Omental fat pad (tissue), 4 donors: ENCODE results near the gene ANK3. TPM values are rescaled to one million over a fixed set of nuclear protein-coding genes. Genes with fewer than 3 reads are reported as not detected.

Source experiments
- ATAC-seq: fragments of 150-250 bp; one replicate; pipeline ENCODE4 v1.9.1; 2016; ENCODE audit warnings: mild to moderate bottlenecking, moderate library complexity; ENCODE audit not compliant: low FRiP score
- DNase-seq: peaks from one replicate; pipeline ENCODE4 v3.0.0-alpha.2; 2019; ENCODE audit warnings: low spot score
- total RNA-seq, 4 donors: library from RNA; depleted of rRNA; stranded (reverse); fragments of >200 nt; gene quantifications; one replicate each; pipeline ENCODE4 v1.1.0, GENCODE V29; 2016
- TF ChIP-seq, protein P1 (sequence below), 3 donors: fragments of 450-650 bp; IDR thresholded peaks; one replicate each; pipeline ENCODE4 v1.5.1; 2016 to 2017; ENCODE audit warnings: antibody characterized with exemption in 3 of 3, mild to moderate bottlenecking in 3 of 3, moderate library complexity in 2 of 3

ANK3 gene
- total RNA-seq, 4 donors from 2014 or later = 10.5 to 22.5 (median 13.3) TPM

DNA sequence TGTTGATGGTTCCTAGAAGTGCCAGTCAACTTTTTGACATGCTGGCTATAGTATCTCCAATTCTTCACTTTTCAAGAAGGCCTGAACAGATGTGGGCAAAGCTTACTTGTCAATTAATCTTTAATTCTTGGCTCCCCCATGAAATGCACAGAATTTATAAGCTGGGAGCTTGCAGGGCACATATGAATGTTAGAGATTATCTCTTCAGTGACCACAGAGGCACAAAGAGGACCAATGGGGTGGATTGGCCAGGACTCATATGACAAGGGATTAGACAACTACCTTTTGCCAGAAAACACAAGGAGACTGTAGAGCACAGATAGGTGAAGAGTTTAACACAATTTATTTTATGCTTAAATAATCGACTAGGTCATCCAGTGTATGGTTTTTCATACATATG is 361.6 kb downstream of the ANK3 start:
- TF ChIP-seq, protein P1, sequence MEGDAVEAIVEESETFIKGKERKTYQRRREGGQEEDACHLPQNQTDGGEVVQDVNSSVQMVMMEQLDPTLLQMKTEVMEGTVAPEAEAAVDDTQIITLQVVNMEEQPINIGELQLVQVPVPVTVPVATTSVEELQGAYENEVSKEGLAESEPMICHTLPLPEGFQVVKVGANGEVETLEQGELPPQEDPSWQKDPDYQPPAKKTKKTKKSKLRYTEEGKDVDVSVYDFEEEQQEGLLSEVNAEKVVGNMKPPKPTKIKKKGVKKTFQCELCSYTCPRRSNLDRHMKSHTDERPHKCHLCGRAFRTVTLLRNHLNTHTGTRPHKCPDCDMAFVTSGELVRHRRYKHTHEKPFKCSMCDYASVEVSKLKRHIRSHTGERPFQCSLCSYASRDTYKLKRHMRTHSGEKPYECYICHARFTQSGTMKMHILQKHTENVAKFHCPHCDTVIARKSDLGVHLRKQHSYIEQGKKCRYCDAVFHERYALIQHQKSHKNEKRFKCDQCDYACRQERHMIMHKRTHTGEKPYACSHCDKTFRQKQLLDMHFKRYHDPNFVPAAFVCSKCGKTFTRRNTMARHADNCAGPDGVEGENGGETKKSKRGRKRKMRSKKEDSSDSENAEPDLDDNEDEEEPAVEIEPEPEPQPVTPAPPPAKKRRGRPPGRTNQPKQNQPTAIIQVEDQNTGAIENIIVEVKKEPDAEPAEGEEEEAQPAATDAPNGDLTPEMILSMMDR (IDR thresholded peaks at IDR 0.05) = no peak
- ATAC-seq = no peak
- DNase-seq = no peak

DNA sequence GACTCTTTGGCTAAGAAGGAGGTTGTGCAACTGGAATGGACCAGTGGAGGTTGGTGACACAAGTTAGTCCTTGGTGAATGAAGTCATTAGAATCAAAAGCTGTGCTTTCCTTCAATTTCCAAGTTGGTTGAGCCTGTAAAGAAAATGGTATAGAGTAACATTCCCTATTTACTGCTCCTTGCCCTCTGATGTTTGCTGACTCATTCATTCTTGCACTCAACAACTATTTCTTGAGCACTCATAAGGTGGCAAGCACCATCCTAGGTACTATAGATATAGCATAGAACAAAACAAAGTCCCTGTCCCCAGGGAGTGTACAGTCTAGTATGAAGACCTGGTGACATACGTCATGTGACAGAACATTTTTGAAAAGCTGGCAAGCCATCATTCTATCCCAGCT is 364.4 kb downstream of the ANK3 start:
- DNase-seq = no peak
- no peak for ATAC-seq
- TF ChIP-seq, protein P1 (IDR thresholded peaks at IDR 0.05) = no peak

DNA sequence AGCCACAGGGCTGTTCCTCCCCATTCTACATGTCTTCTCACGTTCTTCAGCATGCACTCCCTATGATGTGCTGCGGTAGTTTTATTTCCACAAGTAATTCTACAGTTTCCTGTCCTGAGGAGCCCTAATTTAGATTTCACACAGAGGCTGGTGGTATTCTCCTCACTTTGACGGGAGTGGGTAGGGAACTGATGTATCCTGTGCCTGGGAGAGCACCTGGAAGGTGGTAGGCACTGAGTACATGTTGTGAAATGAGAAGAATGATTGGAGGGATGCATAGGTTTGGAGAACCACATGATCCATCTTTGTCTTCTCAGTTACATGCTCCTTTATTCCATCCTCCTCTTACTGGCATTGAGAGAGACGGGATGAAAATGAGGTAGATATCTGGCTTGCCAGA is 365.2 kb downstream of the ANK3 start:
- TF ChIP-seq, protein P1 (IDR thresholded peaks at IDR 0.05) = no peak
- ATAC-seq (no peak), DNase-seq (no peak)

DNA sequence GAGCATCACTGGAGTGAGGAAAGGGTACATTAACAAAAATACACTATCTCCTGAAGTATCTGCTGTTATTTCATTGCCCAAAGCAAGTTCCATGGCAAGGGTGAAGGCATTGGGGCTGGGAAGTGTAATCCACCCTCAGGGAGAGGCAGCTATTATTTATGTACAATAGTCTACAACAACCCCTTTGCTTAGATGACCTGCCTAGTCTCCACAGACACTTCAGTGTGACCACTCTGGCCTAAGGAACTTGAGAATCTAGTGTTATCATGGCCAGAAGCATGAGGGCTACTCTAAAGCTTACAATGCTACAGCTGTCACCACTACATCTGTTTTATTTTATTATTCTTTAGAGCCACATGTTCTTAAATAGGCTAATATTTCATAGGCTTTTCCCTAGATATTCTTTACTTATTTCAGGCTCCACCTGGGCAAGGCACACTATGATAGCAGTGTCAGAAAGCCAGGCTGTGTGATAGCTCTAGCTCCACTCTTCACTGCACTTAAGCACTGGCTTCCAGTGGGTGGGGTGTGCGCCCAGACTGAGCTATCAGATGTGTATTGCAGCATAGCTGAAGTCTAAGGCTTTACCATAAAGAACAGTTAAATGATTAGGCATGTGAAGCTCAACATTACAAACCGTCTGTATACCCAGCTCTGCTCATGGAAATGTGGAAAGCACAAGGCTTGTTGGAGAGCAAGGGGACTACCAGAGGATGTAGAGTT is 366.4 kb downstream of the ANK3 start:
- DNase-seq = no peak
- TF ChIP-seq, protein P1 (IDR thresholded peaks at IDR 0.05) = no peak
- ATAC-seq = no peak

DNA sequence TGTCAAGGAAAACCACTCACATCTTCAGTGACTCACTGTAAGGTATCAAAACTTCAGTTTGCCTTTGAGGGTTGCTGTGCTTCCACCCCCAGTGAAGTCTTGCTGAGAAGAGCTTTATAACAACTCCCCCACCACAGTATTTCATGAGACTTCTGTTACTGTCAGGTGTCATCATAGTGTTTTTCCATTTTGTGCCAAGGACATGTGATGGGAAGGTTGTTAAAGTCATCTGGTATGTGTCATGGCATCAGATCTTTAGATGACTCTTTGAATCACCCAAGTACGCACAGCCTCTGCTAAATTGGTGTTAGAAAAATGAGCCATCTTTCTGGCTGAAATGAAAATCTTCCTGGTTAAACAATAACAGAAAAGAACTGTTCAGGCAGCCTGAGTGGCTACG is 368.3 kb downstream of the ANK3 start:
- TF ChIP-seq, protein P1 (IDR thresholded peaks at IDR 0.05) = no peak
- no peak for DNase-seq
- no peak for ATAC-seq

DNA sequence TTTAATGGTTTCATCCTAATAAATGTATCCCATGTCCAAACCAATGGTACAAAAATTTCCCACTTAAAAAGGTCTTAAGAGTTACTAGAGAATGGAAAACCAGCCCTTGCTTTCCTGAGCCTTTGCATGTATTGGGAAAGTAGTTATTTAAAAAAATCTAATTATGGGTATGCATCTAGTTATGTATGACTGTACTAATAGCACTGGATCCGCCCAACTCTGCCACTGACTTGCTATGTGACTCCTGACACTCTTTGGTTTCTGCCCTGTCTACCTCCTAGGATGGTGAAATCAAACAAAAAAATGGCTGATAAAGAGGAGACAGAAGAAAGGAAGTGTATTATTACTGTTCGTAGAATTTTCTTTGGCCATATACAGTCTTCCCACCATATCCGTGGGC is 372.9 kb downstream of the ANK3 start:
- TF ChIP-seq, protein P1 (IDR thresholded peaks at IDR 0.05) = no peak
- DNase-seq (no peak), ATAC-seq (no peak)

DNA sequence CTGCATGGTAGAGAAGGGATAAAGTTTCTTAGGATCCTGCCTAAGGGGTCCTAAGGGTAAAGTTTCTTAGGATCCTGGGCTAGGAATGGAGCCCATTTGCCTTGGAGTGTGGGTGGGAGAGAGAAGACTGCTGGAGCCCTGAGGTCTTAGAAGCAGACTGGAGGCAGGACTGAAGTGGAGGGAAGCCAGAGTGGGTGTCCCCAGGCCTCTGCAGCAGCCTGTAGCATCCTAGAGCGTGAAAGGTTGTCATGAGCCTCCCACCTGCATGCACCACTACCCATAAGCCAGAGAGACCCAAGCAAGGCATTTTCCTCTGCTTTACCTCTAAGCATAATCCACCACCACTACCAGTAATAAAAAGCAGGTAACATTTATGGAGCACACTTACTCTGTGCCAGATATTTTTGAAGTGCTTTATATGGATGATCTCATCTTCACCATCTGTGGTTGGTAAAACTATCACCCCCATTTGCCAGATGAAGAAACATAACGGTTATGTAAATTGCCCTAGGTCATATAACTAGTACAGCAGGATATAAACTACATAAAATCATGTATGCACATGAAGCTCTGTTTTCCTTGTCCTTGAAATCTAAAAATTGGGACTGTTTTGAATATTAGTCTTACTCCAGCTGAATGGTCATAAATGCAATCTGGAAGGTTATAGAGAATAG is 379.8 kb downstream of the ANK3 start:
- TF ChIP-seq, protein P1 (IDR thresholded peaks at IDR 0.05) = no peak
- no peak for DNase-seq
- ATAC-seq = peak; percentile 14
